ENCODE data around the gene HES7.
A peak's percentile ranks its signal among the peaks of the same experiment; 100 is the strongest.

HES7 gene

GRCh38 chr17:8143581-8144400 lies 19.9 kb upstream of the HES7 start:
- no peak for DNase-seq (ENCODE audit: low read depth in 2 of 3, low spot score in 2 of 3)

GRCh38 chr17:8142887-8143580 lies 19.1 kb upstream of the HES7 start:
- no peak for DNase-seq (ENCODE audit: low read depth in 2 of 3, low spot score in 2 of 3)

GRCh38 chr17:8142158-8142886 lies 18.4 kb upstream of the HES7 start:
- DNase-seq (ENCODE audit: low read depth in 2 of 3, low spot score in 2 of 3) = no peak

GRCh38 chr17:8141741-8142140 lies 17.8 kb upstream of the HES7 start:
- DNase-seq (ENCODE audit: low read depth in 2 of 3, low spot score in 2 of 3) = no peak

GRCh38 chr17:8141045-8141444 lies 17.1 kb upstream of the HES7 start:
- DNase-seq (ENCODE audit: low read depth in 2 of 3, low spot score in 2 of 3) = no peak

- DNase-seq (ENCODE audit: low read depth in 2 of 3, low spot score in 2 of 3) = no peak
Measured at GRCh38 chr17:8140065-8141029, 16.4 kb upstream of the HES7 start.

GRCh38 chr17:8138672-8139371 lies 14.9 kb upstream of the HES7 start:
- DNase-seq (ENCODE audit: low read depth in 2 of 3, low spot score in 2 of 3) = peak in 2 of 3 experiments; percentile 95 to 100

- DNase-seq (ENCODE audit: low read depth in 2 of 3, low spot score in 2 of 3) = no peak
Measured at GRCh38 chr17:8138374-8138671, 14.4 kb upstream of the HES7 start.

- DNase-seq (ENCODE audit: low read depth in 2 of 3, low spot score in 2 of 3) = no peak
Measured at GRCh38 chr17:8137645-8138373, 13.9 kb upstream of the HES7 start.

GRCh38 chr17:8133941-8134340 lies 10.0 kb upstream of the HES7 start:
- DNase-seq (ENCODE audit: low read depth in 2 of 3, low spot score in 2 of 3) = no peak

GRCh38 chr17:8133399-8133798 lies 9.5 kb upstream of the HES7 start:
- DNase-seq (ENCODE audit: low read depth in 2 of 3, low spot score in 2 of 3) = no peak

GRCh38 chr17:8131844-8132441 lies 8.0 kb upstream of the HES7 start:
- DNase-seq (ENCODE audit: low read depth in 2 of 3, low spot score in 2 of 3) = no peak

GRCh38 chr17:8128125-8128784 lies 4.3 kb upstream of the HES7 start:
- DNase-seq (ENCODE audit: low read depth in 2 of 3, low spot score in 2 of 3) = no peak

GRCh38 chr17:8126491-8127066 lies 2.7 kb upstream of the HES7 start:
- DNase-seq (ENCODE audit: low read depth in 2 of 3, low spot score in 2 of 3) = peak in 1 of 3 experiments; percentile 40

GRCh38 chr17:8125947-8126490 lies 2.1 kb upstream of the HES7 start:
- peak in 1 of 3 experiments; percentile 32 for DNase-seq (ENCODE audit: low read depth in 2 of 3, low spot score in 2 of 3)

GRCh38 chr17:8125154-8125946 lies 1.4 kb upstream of the HES7 start:
- DNase-seq (ENCODE audit: low read depth in 2 of 3, low spot score in 2 of 3) = peak; percentile 82 to 100 (median 100)

All from activated CD8-positive, alpha-beta memory T cell treated with anti-CD3 and anti-CD28 coated beads for 48 hours (primary cell).